GM12865 (cell line): ENCODE measurements around the gene ZSCAN29.

Experiments used
- DNase-seq: peaks from one replicate; pipeline ENCODE4 v3.0.0; 2010; ENCODE audit warnings: low read depth
- H3K4me3 ChIP-seq: 2 replicates; pipeline ENCODE4 v1.5.1; 2011; ENCODE audit warnings: mild to moderate bottlenecking, low read depth, low read length, control low read depth
- TF ChIP-seq, protein P1 (sequence below): IDR thresholded peaks from 2 replicates; pipeline ENCODE4 v1.5.1; 2011; ENCODE audit warnings: low read length, control low read depth, low read depth, inconsistent platforms; ENCODE audit not compliant: insufficient read depth; ENCODE audit errors: missing control alignments

ZSCAN29 gene

GRCh38 chr15:43325039-43325684 lies 45.7 kb downstream of the ZSCAN29 start:
- DNase-seq: no peak
- H3K4me3 ChIP-seq: no peak overlapping the region
- TF ChIP-seq, protein P1, sequence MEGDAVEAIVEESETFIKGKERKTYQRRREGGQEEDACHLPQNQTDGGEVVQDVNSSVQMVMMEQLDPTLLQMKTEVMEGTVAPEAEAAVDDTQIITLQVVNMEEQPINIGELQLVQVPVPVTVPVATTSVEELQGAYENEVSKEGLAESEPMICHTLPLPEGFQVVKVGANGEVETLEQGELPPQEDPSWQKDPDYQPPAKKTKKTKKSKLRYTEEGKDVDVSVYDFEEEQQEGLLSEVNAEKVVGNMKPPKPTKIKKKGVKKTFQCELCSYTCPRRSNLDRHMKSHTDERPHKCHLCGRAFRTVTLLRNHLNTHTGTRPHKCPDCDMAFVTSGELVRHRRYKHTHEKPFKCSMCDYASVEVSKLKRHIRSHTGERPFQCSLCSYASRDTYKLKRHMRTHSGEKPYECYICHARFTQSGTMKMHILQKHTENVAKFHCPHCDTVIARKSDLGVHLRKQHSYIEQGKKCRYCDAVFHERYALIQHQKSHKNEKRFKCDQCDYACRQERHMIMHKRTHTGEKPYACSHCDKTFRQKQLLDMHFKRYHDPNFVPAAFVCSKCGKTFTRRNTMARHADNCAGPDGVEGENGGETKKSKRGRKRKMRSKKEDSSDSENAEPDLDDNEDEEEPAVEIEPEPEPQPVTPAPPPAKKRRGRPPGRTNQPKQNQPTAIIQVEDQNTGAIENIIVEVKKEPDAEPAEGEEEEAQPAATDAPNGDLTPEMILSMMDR: no peak

DNA sequence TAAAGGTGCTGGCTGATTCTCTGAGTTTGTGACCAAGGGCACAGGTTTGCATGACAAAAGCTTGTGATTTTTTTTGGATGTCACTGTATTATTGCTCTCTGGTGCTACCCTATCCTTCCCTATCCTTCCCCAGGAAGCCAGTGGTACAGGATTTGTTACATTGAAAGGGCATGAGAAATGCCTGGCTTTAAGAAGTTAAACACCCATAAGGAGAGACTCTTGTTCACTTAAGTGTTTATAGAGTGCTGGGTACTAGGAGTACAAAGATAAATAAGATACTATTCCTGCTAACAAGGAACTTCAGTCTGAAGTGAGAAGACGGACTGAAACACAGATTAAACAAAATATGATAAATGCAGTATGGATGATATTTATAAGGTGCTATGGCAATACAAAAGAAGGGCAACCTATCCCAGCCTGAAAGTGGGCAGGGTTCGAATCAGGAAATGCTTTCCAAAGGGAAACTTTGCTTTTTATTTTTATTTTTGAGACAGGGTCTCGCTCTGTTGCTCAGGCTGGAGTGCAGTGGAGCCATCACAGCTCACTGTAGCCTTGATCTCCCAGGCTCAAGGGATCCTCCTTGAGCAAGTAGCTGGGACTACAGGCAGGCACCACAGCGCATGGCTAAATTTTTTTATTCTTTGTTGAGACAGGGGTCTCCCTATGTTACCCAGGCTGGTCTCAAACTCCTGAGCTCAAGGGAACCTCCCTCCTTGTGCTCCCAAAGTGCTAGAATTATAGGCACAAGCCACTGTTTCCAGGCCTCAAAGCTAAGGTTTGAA lies 51.7 kb downstream of the ZSCAN29 start:
- DNase-seq: no peak
- TF ChIP-seq, protein P1: no peak
- H3K4me3 ChIP-seq: no peak overlapping the region

DNA sequence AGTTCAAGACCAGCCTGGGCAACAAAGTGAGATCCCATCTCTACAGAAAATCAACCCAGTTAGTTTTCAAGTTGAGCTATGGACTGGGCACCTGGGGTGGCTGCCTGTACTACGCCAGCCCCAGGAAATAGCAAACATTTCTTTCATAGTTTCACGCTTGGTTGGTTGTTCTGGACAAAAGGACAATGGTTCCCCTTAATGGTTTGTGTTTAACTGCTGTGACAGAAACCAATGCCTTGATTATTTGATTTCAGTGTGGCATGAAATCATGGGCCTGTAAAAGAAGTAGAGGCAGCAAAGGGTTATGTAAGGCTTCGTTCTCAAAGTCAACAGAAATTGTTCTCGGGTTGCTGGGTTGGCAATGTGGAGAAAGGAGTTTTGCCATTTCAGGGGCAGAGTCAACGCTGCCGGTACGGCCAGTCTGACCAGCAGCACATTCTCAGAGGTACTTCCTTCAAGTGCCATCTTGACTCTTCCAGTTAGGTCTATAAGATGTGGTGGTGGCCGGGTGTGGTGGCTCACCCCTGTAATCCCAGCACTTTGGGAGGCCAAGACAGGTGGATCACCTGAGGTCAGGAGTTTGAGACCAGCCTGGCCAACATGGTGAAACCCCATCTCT lies 53.2 kb downstream of the ZSCAN29 start:
- no peak for DNase-seq
- H3K4me3 ChIP-seq: no peak overlapping the region
- TF ChIP-seq, protein P1: no peak

GRCh38 chr15:43316971-43317346 lies 53.9 kb downstream of the ZSCAN29 start:
- H3K4me3 ChIP-seq: no peak overlapping the region
- TF ChIP-seq, protein P1: no peak
- DNase-seq: no peak

- no peak for DNase-seq
- H3K4me3 ChIP-seq: no peak overlapping the region
- TF ChIP-seq, protein P1: no peak
These were observed 54.5 kb downstream of the ZSCAN29 start for GRCh38 chr15:43316016-43316970.

GRCh38 chr15:43314171-43314570 lies 56.7 kb downstream of the ZSCAN29 start:
- no peak for DNase-seq
- no peak overlapping the region for H3K4me3 ChIP-seq
- TF ChIP-seq, protein P1: no peak
